Measurements from ENCODE around the gene NEK6.
"Not testable (repeated sequence)": the region's sequence is repeated elsewhere in the genome, so short reads cannot be mapped to it uniquely, and the experiment has no call there.

Gene NEK6

GRCh38 chr9:124251204-124251603, 6.5 kb upstream of the NEK6 start (continued):
- no peak for TF ChIP-seq TSHZ2 (CRISPR knock-in tag; IDR thresholded peaks at IDR 0.05)
- TF ChIP-seq CREB5 (CRISPR knock-in tag; IDR thresholded peaks at IDR 0.05; ENCODE audit: low read depth), result no peak

- TF ChIP-seq ZFP30 (CRISPR knock-in tag; IDR thresholded peaks at IDR 0.05) (no peak), TSHZ2 (CRISPR knock-in tag; IDR thresholded peaks at IDR 0.05) (no peak), BACH2 (CRISPR knock-in tag; IDR thresholded peaks at IDR 0.05; ENCODE audit: borderline replicate concordance) (no peak), RARB (CRISPR knock-in tag; IDR thresholded peaks at IDR 0.05) (no peak), CSDC2 (CRISPR knock-in tag; IDR thresholded peaks at IDR 0.05) (no peak), CREB5 (CRISPR knock-in tag; IDR thresholded peaks at IDR 0.05; ENCODE audit: low read depth) (no peak), ISL1 (CRISPR knock-in tag; IDR thresholded peaks at IDR 0.05) (no peak), GLIS3 (CRISPR knock-in tag; IDR thresholded peaks at IDR 0.05) (no peak), ZFP3 (CRISPR knock-in tag; IDR thresholded peaks at IDR 0.05) (no peak), ZNF70 (CRISPR knock-in tag; IDR thresholded peaks at IDR 0.05) (no peak), ZNF565 (CRISPR knock-in tag; conservative IDR thresholded peaks at IDR 0.05; ENCODE audit: low read depth) (no peak)
- peak; percentile 86 for ATAC-seq
Observed at GRCh38 chr9:124251605-124252378, 6.0 kb upstream of the NEK6 start.

- not testable (repeated sequence) for ATAC-seq
Observed at GRCh38 chr9:124252878-124253277, 4.9 kb upstream of the NEK6 start.

GRCh38 chr9:124254261-124254682, 3.5 kb upstream of the NEK6 start:
- no peak for ATAC-seq
- no peak for TF ChIP-seq ZC3H10 (CRISPR knock-in tag; IDR thresholded peaks at IDR 0.05)
- no peak for TF ChIP-seq ZFP30 (CRISPR knock-in tag; IDR thresholded peaks at IDR 0.05)
- no peak for TF ChIP-seq ZNF8 (CRISPR knock-in tag; IDR thresholded peaks at IDR 0.05)
- TF ChIP-seq POU6F1 (CRISPR knock-in tag; IDR thresholded peaks at IDR 0.05; ENCODE audit: borderline replicate concordance, low read depth), result no peak
- TF ChIP-seq ZNF565 (CRISPR knock-in tag; conservative IDR thresholded peaks at IDR 0.05; ENCODE audit: low read depth), result no peak
- no peak for TF ChIP-seq ZNF70 (CRISPR knock-in tag; IDR thresholded peaks at IDR 0.05)
- no peak for TF ChIP-seq PPARA (CRISPR knock-in tag; IDR thresholded peaks at IDR 0.05; ENCODE audit: borderline replicate concordance)
- no peak for TF ChIP-seq CSDC2 (CRISPR knock-in tag; IDR thresholded peaks at IDR 0.05)
- no peak for TF ChIP-seq CREB5 (CRISPR knock-in tag; IDR thresholded peaks at IDR 0.05; ENCODE audit: low read depth)
- TF ChIP-seq OSR1 (CRISPR knock-in tag; IDR thresholded peaks at IDR 0.05), result no peak
- no peak for TF ChIP-seq ISL1 (CRISPR knock-in tag; IDR thresholded peaks at IDR 0.05)
- TF ChIP-seq ESRRG (CRISPR knock-in tag; IDR thresholded peaks at IDR 0.05), result no peak
- TF ChIP-seq ZFP3 (CRISPR knock-in tag; IDR thresholded peaks at IDR 0.05), result no peak
- no peak for TF ChIP-seq PATZ1 (CRISPR knock-in tag; IDR thresholded peaks at IDR 0.05; ENCODE audit: borderline replicate concordance)
- TF ChIP-seq BACH2 (CRISPR knock-in tag; IDR thresholded peaks at IDR 0.05; ENCODE audit: borderline replicate concordance), result no peak

Measured in SK-N-SH treated with all-trans-retinoic acid at 6 μM for 48 hours (cell line).